ENCODE measurements around the gene ANO3.
"Not testable (repeated sequence)": the region's sequence is repeated elsewhere in the genome, so short reads cannot be mapped to it uniquely, and the experiment has no call there.

ANO3 gene

GRCh38 chr11:26331911-26332571 lies at the start of gene ANO3:
Gene ANO3, plus strand, starts transcription at chr11:26332130. Its CDS starts 146 bp downstream, at chr11:26332276.
- H3K27me3 Mint-ChIP-seq, result peaks cover 7% of the 10 kb centered on the region
- peak; percentile 22 for DNase-seq
- no peaks in the 10 kb centered on the region for H3K4me1 Mint-ChIP-seq

DNA sequence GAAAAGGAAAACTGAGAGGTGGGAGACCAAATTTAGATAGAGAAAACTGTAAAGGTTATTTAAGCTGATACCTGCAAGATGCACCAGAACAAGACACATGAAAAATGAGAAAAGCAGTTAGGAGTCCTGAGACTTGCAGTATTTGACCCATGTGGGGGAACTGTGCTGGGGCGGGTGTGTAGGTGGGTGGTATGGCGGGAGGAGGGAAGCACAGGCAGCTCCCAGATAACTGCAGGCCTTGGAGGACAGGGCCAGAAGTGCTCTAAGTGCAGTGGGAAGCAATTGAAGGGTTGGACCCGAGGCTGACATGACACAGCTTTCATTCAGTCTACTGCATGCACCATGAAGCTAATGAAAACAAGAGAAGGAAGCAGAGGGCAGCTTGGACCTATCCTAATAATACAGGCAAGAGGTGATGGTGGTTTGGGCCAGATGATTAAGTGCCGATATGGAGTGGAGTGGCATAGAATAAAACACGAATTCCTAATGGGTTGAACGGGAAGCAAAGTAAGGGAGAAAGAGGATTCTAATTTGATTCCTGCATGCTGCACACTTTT lies 48.0 kb upstream of the ANO3 start:
- H3K9me3 Mint-ChIP-seq, result no peaks in the 10 kb centered on the region
- no peak for DNase-seq
- peaks cover 2% of the 10 kb centered on the region for H3K4me1 Mint-ChIP-seq
- H3K36me3 Mint-ChIP-seq, result no peaks in the 10 kb centered on the region
- H3K4me3 Mint-ChIP-seq, result peak overlapping the region; percentile 6
- no peak overlapping the region for H3K27ac Mint-ChIP-seq
- CTCF ChIA-PET, result interaction anchor here (1.3 to 2.1 kb wide), 2 partner anchors 10 to 367 kb away, joined by 3 to 4 read pairs; no protein-coding TSS in a partner anchor
- H3K27me3 Mint-ChIP-seq, result no peaks in the 10 kb centered on the region

More at GRCh38 chr11:26331911-26332571, at the start of gene ANO3:
- Mint-ChIP-seq H3K4me3 (no peak within 1 kb of the TSS), H3K36me3 (no peaks in the 10 kb centered on the region), H3K27ac (no peak within 1 kb of the TSS), H3K9me3 (no peaks in the 10 kb centered on the region)
- CTCF ChIA-PET, result interaction anchor here (0.5 kb wide), 1 partner anchor 518 kb away, joined by 3 read pairs; no protein-coding TSS in a partner anchor

DNA sequence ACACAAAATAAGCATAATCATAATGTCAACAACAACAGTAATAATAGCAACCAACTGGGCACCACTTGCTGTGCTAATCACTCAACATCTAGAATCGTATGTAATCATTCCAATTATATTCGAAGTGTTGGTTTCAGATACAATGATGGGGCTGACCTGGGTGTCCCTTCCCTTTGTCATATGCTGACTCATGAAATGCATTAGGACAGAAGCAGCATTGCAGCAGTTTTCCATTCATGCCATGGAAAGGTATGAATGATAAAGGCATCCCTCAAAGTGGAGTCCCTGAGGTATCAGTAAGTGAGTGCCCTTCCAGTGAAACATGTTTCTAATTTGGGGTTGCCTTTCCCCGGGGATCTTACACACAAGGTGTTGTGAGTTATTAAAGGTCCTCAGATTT lies 46.3 kb upstream of the ANO3 start:
- CTCF ChIA-PET, result no interaction called here

GRCh38 chr11:26286472-26287066 lies 45.4 kb upstream of the ANO3 start:
- Mint-ChIP-seq H3K27me3 (no peaks in the 10 kb centered on the region), H3K4me3 (no peak overlapping the region), H3K4me1 (peaks cover 2% of the 10 kb centered on the region), H3K27ac (no peak overlapping the region), H3K9me3 (no peaks in the 10 kb centered on the region), H3K36me3 (no peaks in the 10 kb centered on the region)
- no peak for DNase-seq
- CTCF ChIA-PET, result interaction anchor here (0.8 to 1.4 kb wide), 4 partner anchors 10 to 1200 kb away, joined by 3 to 4 read pairs (median 4); no protein-coding TSS in a partner anchor

More for the DNA sequence above, 46.3 kb upstream of the ANO3 start:
- Mint-ChIP-seq H3K4me3 (no peak overlapping the region), H3K27me3 (no peaks in the 10 kb centered on the region), H3K9me3 (no peaks in the 10 kb centered on the region), H3K36me3 (no peaks in the 10 kb centered on the region), H3K27ac (no peak overlapping the region), H3K4me1 (peaks cover 2% of the 10 kb centered on the region)
- DNase-seq, result no peak

GRCh38 chr11:26287067-26287518 lies 44.8 kb upstream of the ANO3 start:
- DNase-seq, result no peak
- Mint-ChIP-seq H3K4me3 (no peak overlapping the region), H3K36me3 (no peaks in the 10 kb centered on the region), H3K27me3 (no peaks in the 10 kb centered on the region), H3K9me3 (no peaks in the 10 kb centered on the region), H3K27ac (no peak overlapping the region), H3K4me1 (peaks cover 2% of the 10 kb centered on the region)
- CTCF ChIA-PET, result interaction anchor here (0.8 to 1.4 kb wide), 4 partner anchors 9 to 1199 kb away, joined by 3 to 4 read pairs (median 4); no protein-coding TSS in a partner anchor

GRCh38 chr11:26297189-26297975 lies 34.5 kb upstream of the ANO3 start:
- no peaks in the 10 kb centered on the region for H3K9me3 Mint-ChIP-seq
- H3K27me3 Mint-ChIP-seq, result no peaks in the 10 kb centered on the region
- CTCF ChIA-PET, result interaction anchor here (0.6 to 1.6 kb wide), 6 partner anchors 11 to 1188 kb away, joined by 3 to 4 read pairs (median 3); no protein-coding TSS in a partner anchor
- no peak for DNase-seq
- no peak overlapping the region for H3K27ac Mint-ChIP-seq
- no peaks in the 10 kb centered on the region for H3K4me1 Mint-ChIP-seq
- H3K36me3 Mint-ChIP-seq, result no peaks in the 10 kb centered on the region
- no peak overlapping the region for H3K4me3 Mint-ChIP-seq

- DNase-seq, CTCF ChIA-PET, H3K4me3 Mint-ChIP-seq, H3K9me3 Mint-ChIP-seq, H3K36me3 Mint-ChIP-seq, H3K4me1 Mint-ChIP-seq, H3K27me3 Mint-ChIP-seq, H3K27ac Mint-ChIP-seq: not testable (repeated sequence)
Measured at GRCh38 chr11:26316372-26316771, 15.6 kb upstream of the ANO3 start.

GRCh38 chr11:26319906-26320305 lies 12.0 kb upstream of the ANO3 start:
- Mint-ChIP-seq H3K4me1 (no peaks in the 10 kb centered on the region), H3K4me3 (no peak overlapping the region), H3K27ac (no peak overlapping the region), H3K27me3 (no peaks in the 10 kb centered on the region), H3K36me3 (no peaks in the 10 kb centered on the region), H3K9me3 (no peaks in the 10 kb centered on the region)
- DNase-seq, result no peak
- CTCF ChIA-PET, result no interaction called here

- H3K36me3 Mint-ChIP-seq, result no peaks in the 10 kb centered on the region
Measured at GRCh38 chr11:26321516-26321915, 10.4 kb upstream of the ANO3 start.

DNA sequence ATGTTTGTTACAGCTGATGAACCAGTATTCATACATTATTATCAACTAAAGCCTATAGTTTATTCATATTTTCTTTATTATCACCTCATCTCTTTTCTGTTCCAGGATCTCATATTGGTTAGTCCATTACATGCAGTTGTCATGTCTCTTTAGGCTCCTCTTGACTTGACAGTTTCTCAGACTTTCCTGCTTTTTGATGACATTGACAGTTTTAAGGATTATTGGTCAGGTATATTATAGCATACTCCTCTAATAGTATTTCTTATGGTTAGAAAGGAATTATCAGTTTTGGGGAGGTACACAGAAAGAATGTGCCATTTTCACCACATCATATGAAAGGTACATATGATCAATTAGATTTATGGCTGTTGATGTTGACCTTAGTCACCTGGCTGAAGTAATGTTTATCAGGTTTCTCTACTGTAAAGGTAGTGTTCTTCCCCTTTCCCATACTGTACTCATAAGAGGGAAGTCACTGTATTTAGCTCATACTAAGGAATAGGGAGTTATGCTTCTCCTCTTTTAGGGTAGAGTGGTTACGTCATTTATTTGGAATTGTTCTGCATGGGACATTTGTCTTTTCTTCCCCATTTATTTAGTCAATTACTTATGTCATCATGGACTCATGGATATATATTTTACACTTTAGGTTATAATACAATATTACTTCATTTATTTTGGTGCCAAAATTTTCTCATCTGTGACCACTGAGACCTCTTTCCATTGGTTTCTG lies 9.4 kb upstream of the ANO3 start:
- Mint-ChIP-seq H3K9me3 (no peaks in the 10 kb centered on the region), H3K36me3 (no peaks in the 10 kb centered on the region), H3K4me1 (no peaks in the 10 kb centered on the region), H3K4me3 (no peak overlapping the region), H3K27me3 (no peaks in the 10 kb centered on the region), H3K27ac (no peak overlapping the region)
- CTCF ChIA-PET, result no interaction called here
- DNase-seq, result no peak

More at GRCh38 chr11:26321516-26321915, 10.4 kb upstream of the ANO3 start:
- DNase-seq, result no peak
- Mint-ChIP-seq H3K27me3 (no peaks in the 10 kb centered on the region), H3K27ac (no peak overlapping the region), H3K9me3 (no peaks in the 10 kb centered on the region), H3K4me3 (no peak overlapping the region), H3K4me1 (no peaks in the 10 kb centered on the region)
- CTCF ChIA-PET, result no interaction called here

- CTCF ChIA-PET, result no interaction called here
- Mint-ChIP-seq H3K4me1 (no peaks in the 10 kb centered on the region), H3K9me3 (no peaks in the 10 kb centered on the region), H3K27ac (no peak overlapping the region), H3K36me3 (no peaks in the 10 kb centered on the region), H3K27me3 (no peaks in the 10 kb centered on the region), H3K4me3 (no peak overlapping the region)
- DNase-seq, result no peak
Measured at GRCh38 chr11:26323837-26324236, 8.1 kb upstream of the ANO3 start.

- Mint-ChIP-seq H3K27ac (no peak overlapping the region), H3K4me3 (no peak overlapping the region), H3K36me3 (no peaks in the 10 kb centered on the region), H3K9me3 (no peaks in the 10 kb centered on the region), H3K4me1 (no peaks in the 10 kb centered on the region), H3K27me3 (no peaks in the 10 kb centered on the region)
- CTCF ChIA-PET, result no interaction called here
- no peak for DNase-seq
Measured at GRCh38 chr11:26324270-26324669, 7.7 kb upstream of the ANO3 start.

DNA sequence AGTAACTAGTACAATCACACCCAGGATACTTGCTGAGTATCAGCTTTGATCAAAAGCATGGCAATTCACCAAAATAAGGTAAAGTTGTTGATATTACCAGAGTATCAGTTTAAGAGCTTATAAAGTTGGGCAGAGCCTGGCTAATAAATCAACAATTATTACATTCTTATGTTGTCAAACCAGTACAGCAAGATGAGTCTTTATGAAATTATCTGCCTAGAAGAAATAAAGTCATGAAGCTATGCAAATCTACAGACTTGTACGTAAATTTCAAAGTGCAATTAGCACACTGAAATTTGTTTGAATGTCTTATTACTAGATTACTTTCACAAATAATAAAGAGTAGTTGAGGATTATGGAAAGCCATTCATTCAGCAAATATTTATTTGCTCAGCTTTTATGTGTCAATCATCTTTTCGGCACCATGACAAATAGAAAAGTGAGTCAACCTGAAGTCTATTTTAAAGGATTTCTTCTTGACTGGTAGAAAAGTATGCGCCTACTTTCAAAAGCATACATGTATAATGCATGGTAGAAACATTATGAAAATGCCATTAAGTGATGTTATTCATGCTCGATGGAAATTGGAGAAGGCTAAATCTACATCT lies 5.0 kb upstream of the ANO3 start:
- Mint-ChIP-seq H3K4me1 (no peaks in the 10 kb centered on the region), H3K27me3 (peaks cover 3% of the 10 kb centered on the region), H3K4me3 (no peak overlapping the region), H3K27ac (no peak overlapping the region), H3K36me3 (no peaks in the 10 kb centered on the region), H3K9me3 (no peaks in the 10 kb centered on the region)
- CTCF ChIA-PET, result no interaction called here
- DNase-seq, result no peak
